Mammary epithelial cell (primary cell): ENCODE measurements around the gene MORN2.

Experiments
- EZH2 ChIP-seq: IDR thresholded peaks from 2 replicates; pipeline ENCODE4 v1.6.1; 2012; ENCODE audit warnings: low read length, inconsistent platforms, borderline replicate concordance
- TF ChIP-seq, protein P1 (sequence below), 2 donors: IDR thresholded peaks in 1 of 2; conservative IDR thresholded peaks in 1 of 2; 2 replicates each; pipeline ENCODE4 v1.5.1; 2011 to 2012; ENCODE audit warnings: inconsistent platforms in 2 of 2, low read length in 2 of 2, mild to moderate bottlenecking in 2 of 2, control low read depth in 1 of 2, low read depth in 1 of 2; ENCODE audit not compliant: insufficient read depth in 1 of 2; ENCODE audit errors: extremely low read depth in 1 of 2

DNA sequence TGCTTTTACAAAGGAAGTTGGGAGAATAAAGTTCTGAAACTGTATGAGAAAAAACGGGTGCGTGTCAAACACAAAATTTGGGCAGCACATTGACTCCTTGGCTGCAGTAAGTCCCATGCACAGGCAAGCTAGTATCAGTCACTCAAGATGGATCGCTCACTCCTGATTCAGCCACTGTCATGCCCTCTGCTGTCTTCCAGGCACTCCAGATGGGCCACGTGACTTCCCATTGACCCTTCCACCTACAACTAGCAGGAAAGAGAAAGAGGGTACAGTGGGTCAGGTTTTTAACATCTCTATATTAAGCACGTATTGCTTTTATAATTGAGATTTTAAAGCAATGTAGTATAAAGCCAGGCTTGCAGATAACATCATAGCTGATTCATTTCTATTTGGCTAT lies 22.5 kb downstream of the MORN2 start:
- TF ChIP-seq, protein P1, sequence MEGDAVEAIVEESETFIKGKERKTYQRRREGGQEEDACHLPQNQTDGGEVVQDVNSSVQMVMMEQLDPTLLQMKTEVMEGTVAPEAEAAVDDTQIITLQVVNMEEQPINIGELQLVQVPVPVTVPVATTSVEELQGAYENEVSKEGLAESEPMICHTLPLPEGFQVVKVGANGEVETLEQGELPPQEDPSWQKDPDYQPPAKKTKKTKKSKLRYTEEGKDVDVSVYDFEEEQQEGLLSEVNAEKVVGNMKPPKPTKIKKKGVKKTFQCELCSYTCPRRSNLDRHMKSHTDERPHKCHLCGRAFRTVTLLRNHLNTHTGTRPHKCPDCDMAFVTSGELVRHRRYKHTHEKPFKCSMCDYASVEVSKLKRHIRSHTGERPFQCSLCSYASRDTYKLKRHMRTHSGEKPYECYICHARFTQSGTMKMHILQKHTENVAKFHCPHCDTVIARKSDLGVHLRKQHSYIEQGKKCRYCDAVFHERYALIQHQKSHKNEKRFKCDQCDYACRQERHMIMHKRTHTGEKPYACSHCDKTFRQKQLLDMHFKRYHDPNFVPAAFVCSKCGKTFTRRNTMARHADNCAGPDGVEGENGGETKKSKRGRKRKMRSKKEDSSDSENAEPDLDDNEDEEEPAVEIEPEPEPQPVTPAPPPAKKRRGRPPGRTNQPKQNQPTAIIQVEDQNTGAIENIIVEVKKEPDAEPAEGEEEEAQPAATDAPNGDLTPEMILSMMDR (conservative IDR thresholded peaks at IDR 0.05 in 1 of 2, IDR thresholded peaks at IDR 0.05 in 1 of 2; ENCODE audit: extremely low read depth in 1 of 2, insufficient read depth in 1 of 2, low read depth in 1 of 2, low read length in 2 of 2): no peak
- TF ChIP-seq EZH2: no peak
